Neural progenitor cell (in vitro differentiated cells): Measurements from ENCODE around the gene LIMA1. TPM values are rescaled to one million over a fixed set of nuclear protein-coding genes. Genes with fewer than 3 reads are reported as not detected.

Source experiments
- DNase-seq: peaks from one replicate; pipeline ENCODE4 v3.0.0-alpha.2; 2016; ENCODE audit warnings: low spot score
- H2AFZ ChIP-seq: fragments of 200-600 bp; sonication (generic); replicated peaks from 2 replicates; pipeline ENCODE4 v1.6.1; 2016; ENCODE audit warnings: antibody characterized with exemption
- H3F3A ChIP-seq: fragments of 200-600 bp; sonication (generic); 2 replicates; pipeline ENCODE4 v1.6.1; 2016; ENCODE audit warnings: antibody characterized with exemption, low read depth
- H3K27ac ChIP-seq: fragments of 200-600 bp; sonication (generic); 2 replicates; pipeline ENCODE4 v1.5.1; 2016; ENCODE audit warnings: mild to moderate bottlenecking
- H3K27me3 ChIP-seq: fragments of 200-600 bp; sonication (generic); 2 replicates; pipeline ENCODE4 v1.6.1; 2016; ENCODE audit warnings: mild to moderate bottlenecking, moderate library complexity
- H3K36me3 ChIP-seq: fragments of 200-600 bp; sonication (generic); 2 replicates; pipeline ENCODE4 v1.5.1; 2016
- H3K4me1 ChIP-seq: fragments of 200-600 bp; sonication (generic); 2 replicates; pipeline ENCODE4 v1.6.1; 2016; ENCODE audit warnings: mixed run types
- H3K4me2 ChIP-seq: fragments of 200-600 bp; sonication (generic); 2 replicates; pipeline ENCODE4 v1.6.1; 2016
- H3K4me3 ChIP-seq: fragments of 200-600 bp; sonication (generic); 2 replicates; pipeline ENCODE4 v1.5.1; 2016
- H3K79me2 ChIP-seq: fragments of 200-600 bp; sonication (generic); 2 replicates; pipeline ENCODE4 v1.6.1; 2016; ENCODE audit warnings: low read depth
- H3K9ac ChIP-seq: fragments of 200-600 bp; sonication (generic); 2 replicates; pipeline ENCODE4 v1.6.1; 2016
- H3K9me3 ChIP-seq: fragments of 200-600 bp; sonication (generic); 2 replicates; pipeline ENCODE4 v1.5.1; 2016; ENCODE audit warnings: low read depth
- H4K20me1 ChIP-seq: fragments of 200-600 bp; sonication (generic); 2 replicates; pipeline ENCODE4 v1.6.1; 2016; ENCODE audit warnings: low read depth
- H3K27ac Mint-ChIP-seq: 3 replicates; pipeline ENCODE4 v1.8.0; 2021; ENCODE audit warnings: mixed read lengths
- H3K27me3 Mint-ChIP-seq: 2 replicates; pipeline ENCODE4 v1.8.0; 2022; ENCODE audit warnings: low read depth, mild to moderate bottlenecking, inconsistent platforms, moderate library complexity, mixed read lengths; ENCODE audit not compliant: insufficient read depth
- H3K36me3 Mint-ChIP-seq: 3 replicates; pipeline ENCODE4 v1.8.0; 2021; ENCODE audit warnings: mixed read lengths
- H3K4me1 Mint-ChIP-seq: 3 replicates; pipeline ENCODE4 v1.8.0; 2021; ENCODE audit warnings: mixed read lengths
- H3K4me3 Mint-ChIP-seq: 3 replicates; pipeline ENCODE4 v1.8.0; 2021; ENCODE audit warnings: mild to moderate bottlenecking, moderate library complexity, mixed read lengths
- H3K9me3 Mint-ChIP-seq: 3 replicates; pipeline ENCODE4 v1.8.0; 2020; ENCODE audit warnings: mixed read lengths
- EZH2 ChIP-seq: fragments of 200-600 bp; sonication (generic); IDR thresholded peaks from 2 replicates; pipeline ENCODE4 v1.6.1; 2017; ENCODE audit warnings: antibody characterized with exemption, mild to moderate bottlenecking, moderate library complexity
- EZH2phosphoT487 ChIP-seq: fragments of 200-600 bp; sonication (generic); IDR thresholded peaks from 2 replicates; pipeline ENCODE4 v1.6.1; 2017; ENCODE audit warnings: antibody characterized with exemption
- total RNA-seq: library from RNA; depleted of rRNA; stranded (reverse); fragments of >200 nt; gene quantifications from 2 replicates; pipeline ENCODE4 v1.2.3, GENCODE V29; 2015; ENCODE audit warnings: low replicate concordance
- TF ChIP-seq, protein P1 (sequence below): fragments of 200-600 bp; sonication (generic); IDR thresholded peaks from 2 replicates; pipeline ENCODE4 v1.5.1; 2017; ENCODE audit warnings: antibody characterized with exemption, mild to moderate bottlenecking

Gene LIMA1
- total RNA-seq, 1 donor from 2014 or later, result 25.0 TPM

DNA sequence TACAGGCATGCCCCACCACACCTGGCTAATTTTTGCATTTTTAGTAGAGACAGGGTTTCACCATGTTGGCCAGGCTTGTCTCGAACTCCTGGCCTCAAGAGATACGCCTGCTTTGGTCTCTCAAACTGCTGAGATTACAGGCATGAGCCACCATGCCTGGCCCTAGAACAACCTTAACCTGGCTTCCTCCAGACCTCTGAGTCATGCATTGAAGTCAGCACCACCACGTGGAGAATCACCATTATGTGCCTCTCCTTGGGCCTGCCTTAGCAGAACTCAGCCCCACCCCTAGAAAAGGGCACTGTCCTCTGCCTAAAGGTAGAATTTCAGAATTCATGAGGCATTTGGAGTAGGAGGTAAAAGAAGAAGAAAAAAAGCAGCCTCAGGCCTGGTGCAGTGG lies 49.0 kb downstream of the LIMA1 start:
- Histone ChIP-seq H3K36me3 (no peaks in the 10 kb centered on the region), H3K27ac (no peak overlapping the region), H3K4me2 (no peak overlapping the region), H3K4me3 (no peak overlapping the region), H3K9ac (no peak overlapping the region), H2AFZ (no peak overlapping the region), H3F3A (no peaks in the 10 kb centered on the region), H3K9me3 (no peaks in the 10 kb centered on the region), H3K4me1 (no peaks in the 10 kb centered on the region), H3K27me3 (no peaks in the 10 kb centered on the region), H4K20me1 (no peaks in the 10 kb centered on the region), H3K79me2 (no peaks in the 10 kb centered on the region)
- no peak overlapping the region for H3K27ac Mint-ChIP-seq
- peaks cover 4% of the 10 kb centered on the region for H3K4me1 Mint-ChIP-seq
- H3K27me3 Mint-ChIP-seq, result peaks cover 6% of the 10 kb centered on the region
- no peaks in the 10 kb centered on the region for H3K36me3 Mint-ChIP-seq
- TF ChIP-seq EZH2 (no peak), EZH2phosphoT487 (no peak)
- TF ChIP-seq, protein P1, sequence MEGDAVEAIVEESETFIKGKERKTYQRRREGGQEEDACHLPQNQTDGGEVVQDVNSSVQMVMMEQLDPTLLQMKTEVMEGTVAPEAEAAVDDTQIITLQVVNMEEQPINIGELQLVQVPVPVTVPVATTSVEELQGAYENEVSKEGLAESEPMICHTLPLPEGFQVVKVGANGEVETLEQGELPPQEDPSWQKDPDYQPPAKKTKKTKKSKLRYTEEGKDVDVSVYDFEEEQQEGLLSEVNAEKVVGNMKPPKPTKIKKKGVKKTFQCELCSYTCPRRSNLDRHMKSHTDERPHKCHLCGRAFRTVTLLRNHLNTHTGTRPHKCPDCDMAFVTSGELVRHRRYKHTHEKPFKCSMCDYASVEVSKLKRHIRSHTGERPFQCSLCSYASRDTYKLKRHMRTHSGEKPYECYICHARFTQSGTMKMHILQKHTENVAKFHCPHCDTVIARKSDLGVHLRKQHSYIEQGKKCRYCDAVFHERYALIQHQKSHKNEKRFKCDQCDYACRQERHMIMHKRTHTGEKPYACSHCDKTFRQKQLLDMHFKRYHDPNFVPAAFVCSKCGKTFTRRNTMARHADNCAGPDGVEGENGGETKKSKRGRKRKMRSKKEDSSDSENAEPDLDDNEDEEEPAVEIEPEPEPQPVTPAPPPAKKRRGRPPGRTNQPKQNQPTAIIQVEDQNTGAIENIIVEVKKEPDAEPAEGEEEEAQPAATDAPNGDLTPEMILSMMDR, result no peak
- H3K4me3 Mint-ChIP-seq, result no peak overlapping the region
- no peaks in the 10 kb centered on the region for H3K9me3 Mint-ChIP-seq
- DNase-seq, result no peak

DNA sequence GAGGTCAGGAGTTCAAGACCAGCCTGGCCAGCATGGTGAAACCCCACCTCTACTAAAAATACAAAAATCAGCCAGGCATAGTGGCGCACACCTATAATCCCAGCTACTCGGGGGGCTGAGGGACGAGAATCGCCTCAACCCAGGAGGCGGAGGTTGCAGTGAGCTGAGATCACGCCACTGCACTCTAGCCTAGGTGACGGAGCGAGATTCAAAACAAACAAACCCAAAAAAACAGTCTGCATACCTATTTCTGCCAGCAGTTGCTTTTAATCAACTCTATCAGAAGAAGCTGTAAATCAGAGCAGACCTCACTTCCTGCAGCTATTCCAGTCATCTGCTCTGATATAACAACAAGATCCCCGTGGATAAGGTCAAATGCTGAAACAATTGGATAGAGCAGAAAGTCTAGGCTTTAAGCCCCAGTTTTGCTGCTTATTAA lies 50.5 kb downstream of the LIMA1 start:
- Histone ChIP-seq H3K4me3 (no peak overlapping the region), H3K79me2 (no peaks in the 10 kb centered on the region), H3K4me2 (no peak overlapping the region), H3K9me3 (no peaks in the 10 kb centered on the region), H2AFZ (no peak overlapping the region), H3F3A (no peaks in the 10 kb centered on the region), H3K36me3 (no peaks in the 10 kb centered on the region), H4K20me1 (no peaks in the 10 kb centered on the region), H3K27me3 (no peaks in the 10 kb centered on the region), H3K4me1 (no peaks in the 10 kb centered on the region), H3K9ac (no peak overlapping the region), H3K27ac (no peak overlapping the region)
- no peaks in the 10 kb centered on the region for H3K36me3 Mint-ChIP-seq
- peaks cover 6% of the 10 kb centered on the region for H3K27me3 Mint-ChIP-seq
- H3K27ac Mint-ChIP-seq, result peak overlapping the region; percentile 42
- no peak for TF ChIP-seq EZH2phosphoT487
- TF ChIP-seq, protein P1, result no peak
- no peak for TF ChIP-seq EZH2
- no peak for DNase-seq
- H3K4me1 Mint-ChIP-seq, result peaks cover 4% of the 10 kb centered on the region
- no peaks in the 10 kb centered on the region for H3K9me3 Mint-ChIP-seq
- no peak overlapping the region for H3K4me3 Mint-ChIP-seq

DNA sequence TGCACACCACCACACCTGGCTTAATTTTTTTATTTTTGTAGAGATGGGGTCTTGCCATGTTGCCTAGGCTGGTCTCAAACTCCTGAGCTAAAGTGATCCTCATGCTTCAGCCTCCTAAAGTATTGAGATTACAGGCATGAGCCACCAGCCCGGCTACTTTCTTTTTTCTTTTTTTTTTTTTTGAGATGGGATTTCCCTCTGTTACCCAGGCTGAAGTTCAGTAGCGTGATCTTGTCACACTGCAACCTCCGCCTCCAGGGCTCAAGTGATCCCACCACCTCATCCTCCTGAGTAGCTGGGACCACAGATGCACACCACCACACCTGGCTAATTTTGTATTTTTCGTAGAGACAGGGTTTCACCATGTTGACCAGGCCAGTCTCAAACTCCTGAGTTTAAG lies 51.1 kb downstream of the LIMA1 start:
- Histone ChIP-seq H3K27me3 (no peaks in the 10 kb centered on the region), H3K9me3 (no peaks in the 10 kb centered on the region), H3K4me1 (no peaks in the 10 kb centered on the region), H3K36me3 (no peaks in the 10 kb centered on the region), H2AFZ (no peak overlapping the region), H3K79me2 (no peaks in the 10 kb centered on the region), H3F3A (no peaks in the 10 kb centered on the region), H3K27ac (no peak overlapping the region), H4K20me1 (no peaks in the 10 kb centered on the region), H3K4me3 (no peak overlapping the region), H3K4me2 (no peak overlapping the region), H3K9ac (no peak overlapping the region)
- Mint-ChIP-seq H3K9me3 (no peaks in the 10 kb centered on the region), H3K27me3 (peaks cover 9% of the 10 kb centered on the region), H3K27ac (no peak overlapping the region), H3K36me3 (no peaks in the 10 kb centered on the region), H3K4me3 (no peak overlapping the region), H3K4me1 (peaks cover 6% of the 10 kb centered on the region)
- DNase-seq, result no peak
- TF ChIP-seq EZH2, result no peak
- TF ChIP-seq, protein P1, result no peak
- TF ChIP-seq EZH2phosphoT487, result no peak
